H1 (cell line): ENCODE results near the gene BCAS4. TPM values are rescaled to one million over a fixed set of nuclear protein-coding genes. Genes with fewer than 3 reads are reported as not detected.
A peak's percentile ranks its signal among the peaks of the same experiment; 100 is the strongest.

ENCODE experiments used
- CTCF ChIA-PET: fragments of 300-600 bp; sonication (Branson Sonifier 250); formaldehyde crosslinking; loops from one replicate; lab custom pipeline; 2021; ENCODE audit not compliant: partially characterized antibody; lab: Charles Lee
- POLR2A ChIA-PET: fragments of 300-600 bp; sonication (Branson Sonifier 250); formaldehyde crosslinking; loops from one replicate; lab custom pipeline; 2021; ENCODE audit warnings: inconsistent platforms; ENCODE audit not compliant: partially characterized antibody; lab: Charles Lee
- DNase-seq, 2 experiments: peaks; one replicate each; pipeline versions ENCODE4 v3.0.0 to v3.0.0-alpha.2; 2010 to 2022; ENCODE audit warnings: low spot score in 2 of 2, low read depth in 1 of 2, mixed read lengths in 1 of 2
- FAIRE-seq: peaks from 2 replicates; lab custom pipeline; 2011; peaks lifted over from hg19 to GRCh38; lab: Jason Lieb, UNC
- H2AFZ ChIP-seq: 2 replicates; pipeline ENCODE4 v1.8.1; 2012; ENCODE audit warnings: low read length, inconsistent platforms
- H2AK5ac ChIP-seq: 2 replicates; pipeline ENCODE4 v1.6.1; 2013; ENCODE audit warnings: low read depth, low read length
- H2BK120ac ChIP-seq: replicated peaks from 2 replicates; pipeline ENCODE3; 2013; ENCODE audit warnings: low read depth, low read length, inconsistent platforms
- H2BK12ac ChIP-seq: 2 replicates; pipeline ENCODE4 v1.6.1; 2013; ENCODE audit warnings: low read depth, low read length
- H2BK15ac ChIP-seq: 2 replicates; pipeline ENCODE4 v1.6.1; 2013; ENCODE audit warnings: low read length
- H2BK20ac ChIP-seq: 2 replicates; pipeline ENCODE4 v1.6.1; 2013; ENCODE audit warnings: low read length
- H2BK5ac ChIP-seq: 2 replicates; pipeline ENCODE4 v1.6.1; 2013; ENCODE audit warnings: low read depth, low read length
- H3K14ac ChIP-seq: 2 replicates; pipeline ENCODE4 v1.6.1; 2013; ENCODE audit warnings: inconsistent platforms; ENCODE audit not compliant: insufficient read length
- H3K18ac ChIP-seq: 2 replicates; pipeline ENCODE4 v1.6.1; 2013; ENCODE audit warnings: low read length; ENCODE audit errors: extremely low read depth
- H3K23ac ChIP-seq: 2 replicates; pipeline ENCODE4 v1.6.1; 2013; ENCODE audit warnings: inconsistent platforms; ENCODE audit not compliant: insufficient read length
- H3K23me2 ChIP-seq: 2 replicates; pipeline ENCODE4 v1.6.1; 2013; ENCODE audit warnings: low read depth, low read length
- H3K27ac ChIP-seq: 2 replicates; pipeline ENCODE4 v1.6.1; 2011; ENCODE audit warnings: low read depth, low read length, inconsistent platforms
- H3K27me3 ChIP-seq, 4 experiments: replicated peaks in 1 of 4; 1 replicate in 1 of 4; 2 replicates in 3 of 4; pipeline versions ENCODE4 v1.6.1 to v1.8.1; 2011 to 2013; ENCODE audit warnings: low read length in 3 of 4, mild to moderate bottlenecking in 3 of 4, inconsistent platforms in 2 of 4, mixed read lengths in 2 of 4, moderate library complexity in 1 of 4; ENCODE audit not compliant: control insufficient read depth in 3 of 4, insufficient read depth in 3 of 4; ENCODE audit errors: extremely low read depth in 1 of 4
- H3K36me3 ChIP-seq, 4 experiments: 2 replicates each; pipeline versions ENCODE4 v1.6.1 to v1.8.1; 2011 to 2013; ENCODE audit warnings: mild to moderate bottlenecking in 4 of 4, low read length in 3 of 4, moderate library complexity in 2 of 4, control low read depth in 1 of 4, inconsistent platforms in 1 of 4; ENCODE audit not compliant: insufficient read depth in 4 of 4, control insufficient read depth in 2 of 4
- H3K4ac ChIP-seq: replicated peaks from 2 replicates; pipeline ENCODE3; 2013; ENCODE audit warnings: low read length, low read depth, mixed read lengths, inconsistent platforms; ENCODE audit not compliant: insufficient read length
- H3K4me1 ChIP-seq, 4 experiments: replicated peaks in 1 of 4; 1 replicate in 1 of 4; 2 replicates in 3 of 4; pipeline versions ENCODE4 v1.6.1 to v1.8.1; 2011 to 2013; ENCODE audit warnings: low read length in 3 of 4, inconsistent platforms in 2 of 4, mixed read lengths in 1 of 4; ENCODE audit not compliant: insufficient read depth in 4 of 4, control insufficient read depth in 3 of 4
- H3K4me2 ChIP-seq, 2 experiments: 2 replicates each; pipeline versions ENCODE4 v1.6.1 to v1.8.1; 2011 to 2013; ENCODE audit warnings: low read depth in 2 of 2, low read length in 2 of 2, control low read depth in 1 of 2, inconsistent platforms in 1 of 2, mild to moderate bottlenecking in 1 of 2; ENCODE audit not compliant: insufficient read depth in 1 of 2
- H3K4me3 ChIP-seq, 4 experiments: fragments of 200-600, 300-600 bp in 1 of 4; sonication (generic), shearing (Covaris generic), sonication (Bioruptor Twin) in 1 of 4; 2 replicates each; pipeline versions ENCODE4 v1.5.1 to v1.8.1; 2011 to 2016; ENCODE audit warnings: low read length in 4 of 4, low read depth in 3 of 4, control low read depth in 2 of 4, inconsistent platforms in 2 of 4, mild to moderate bottlenecking in 2 of 4, mixed read lengths in 1 of 4, moderate library complexity in 1 of 4; ENCODE audit not compliant: insufficient read depth in 2 of 4; ENCODE audit errors: extremely low read depth in 1 of 4
- H3K56ac ChIP-seq: replicated peaks from 2 replicates; pipeline ENCODE3; 2013; ENCODE audit warnings: low read depth, mild to moderate bottlenecking, mixed read lengths, low read length, inconsistent platforms; ENCODE audit not compliant: insufficient read length
- H3K79me1 ChIP-seq: 2 replicates; pipeline ENCODE4 v1.6.1; 2013; ENCODE audit warnings: low read depth, low read length, control low read depth
- H3K79me2 ChIP-seq, 2 experiments: 2 replicates each; pipeline versions ENCODE4 v1.6.1 to v1.8.1; 2012 to 2013; ENCODE audit warnings: low read length in 2 of 2, mild to moderate bottlenecking in 2 of 2, inconsistent platforms in 1 of 2; ENCODE audit not compliant: insufficient read depth in 2 of 2, control insufficient read depth in 1 of 2
- H3K9ac ChIP-seq, 4 experiments: replicated peaks in 1 of 4; 1 replicate in 1 of 4; 2 replicates in 3 of 4; pipeline versions ENCODE4 v1.6.1 to v1.8.1; 2011 to 2013; ENCODE audit warnings: low read depth in 3 of 4, low read length in 3 of 4, control low read depth in 2 of 4, mild to moderate bottlenecking in 2 of 4, moderate library complexity in 2 of 4, inconsistent platforms in 1 of 4; ENCODE audit errors: extremely low read depth in 1 of 4
- H3K9me3 ChIP-seq, 2 experiments: 2 replicates each; pipeline versions ENCODE4 v1.6.1 to v1.8.1; 2012 to 2013; ENCODE audit warnings: mild to moderate bottlenecking in 2 of 2, moderate library complexity in 2 of 2, control low read depth in 1 of 2, inconsistent platforms in 1 of 2, low read depth in 1 of 2, low read length in 1 of 2, mixed read lengths in 1 of 2; ENCODE audit not compliant: insufficient read depth in 2 of 2
- H4K20me1 ChIP-seq, 2 experiments: replicated peaks in 1 of 2; 2 replicates each; pipeline versions ENCODE3 to v1.8.1; 2011 to 2013; ENCODE audit warnings: inconsistent platforms in 2 of 2, low read length in 2 of 2, mild to moderate bottlenecking in 1 of 2; ENCODE audit not compliant: insufficient read depth in 2 of 2, control insufficient read depth in 1 of 2
- H4K5ac ChIP-seq: 2 replicates; pipeline ENCODE4 v1.6.1; 2013; ENCODE audit warnings: low read length, low read depth, mixed read lengths, inconsistent platforms; ENCODE audit not compliant: insufficient read length
- H4K8ac ChIP-seq: 2 replicates; pipeline ENCODE4 v1.8.0; 2013; ENCODE audit warnings: mild to moderate bottlenecking, moderate library complexity, low read length, inconsistent platforms; ENCODE audit not compliant: insufficient read depth; ENCODE audit errors: extremely low read depth
- H4K91ac ChIP-seq: replicated peaks from 2 replicates; pipeline ENCODE3; 2013; ENCODE audit warnings: low read length, mixed read lengths, inconsistent platforms; ENCODE audit not compliant: insufficient read length
- HDAC2 ChIP-seq, 2 experiments: fragments of 300-600 bp in 1 of 2; sonication (generic) in 1 of 2; IDR thresholded peaks; 2 replicates each; pipeline ENCODE4 v1.6.1; 2011 to 2012; ENCODE audit warnings: low read depth in 2 of 2, low read length in 2 of 2, mild to moderate bottlenecking in 2 of 2, moderate library complexity in 2 of 2, borderline replicate concordance in 1 of 2, inconsistent platforms in 1 of 2
- POLR2A ChIP-seq, 2 experiments: IDR thresholded peaks; 1 replicate in 1 of 2; 2 replicates in 1 of 2; pipeline ENCODE4 v1.6.1; 2011; ENCODE audit warnings: low read depth in 2 of 2, low read length in 2 of 2, mild to moderate bottlenecking in 2 of 2; ENCODE audit errors: control extremely low read depth in 1 of 2
- WGBS, 2 experiments: shearing (Covaris generic) in 1 of 2; methylation state at CpG; one replicate each; pipeline versions ENCODE4 v1.1.6 to v1.1.7; 2013 to 2015; ENCODE audit warnings: low lambda C conversion rate in 2 of 2, mixed read lengths in 2 of 2, inconsistent platforms in 1 of 2, low coverage in 1 of 2, missing lambda C conversion rate in 1 of 2; ENCODE audit not compliant: insufficient replicate concordance in 2 of 2, insufficient coverage in 1 of 2, insufficient read length in 1 of 2; ENCODE audit errors: extremely low coverage in 1 of 2, missing lambda C conversion rate in 1 of 2; 5-methylcytosine and 5-hydroxymethylcytosine counted together
- polyA plus RNA-seq, 7 experiments: library from polyadenylated mRNA; depleted of rRNA in 3 of 7; stranded (reverse) in 5 of 7; unstranded in 2 of 7; fragments of >200 nt in 5 of 7; fragments of 200-250 nt in 2 of 7; gene quantifications; 1 replicate in 5 of 7; 2 replicates in 1 of 7; 4 replicates in 1 of 7; pipeline versions ENCODE4 v1.2.1 to v1.2.3, GENCODE V29; 2011 to 2013; ENCODE audit warnings: missing spikeins in 2 of 7, mixed read lengths in 2 of 7
- total RNA-seq: library from RNA; stranded (reverse); fragmentation: NEBNext Ultra II Directional; extraction: Animal tissue kit (Norgen Biotek cat#: 25700); gene quantifications from 2 replicates; pipeline ENCODE4 v1.2.1, GENCODE V29; 2021

Gene BCAS4
- total and polyA plus RNA-seq, 2 of the 8 experiments (the other 6 are each of a cell fraction or from before 2014, with no cell fraction given) = 21.2 to 23.6 TPM

- no peak overlapping the region for H3K4ac ChIP-seq
- peaks cover 7 to 28% (median 13%) of the 10 kb centered on the region in 4 experiments; a peak in 7 of 8 replicates for H3K36me3 ChIP-seq
- H3K14ac ChIP-seq = no peak overlapping the region
- H3K9me3 ChIP-seq = no peaks in the 10 kb centered on the region
- no peak overlapping the region for H2BK5ac ChIP-seq
- no peaks in the 10 kb centered on the region for H3K4me1 ChIP-seq
- peaks cover 0 to 4% of the 10 kb centered on the region in 2 experiments; a peak in 1 of 4 replicates for H3K79me2 ChIP-seq
- no peak overlapping the region for H3K18ac ChIP-seq
- H2AK5ac ChIP-seq = no peak overlapping the region
- no peak overlapping the region for H4K5ac ChIP-seq
- WGBS, 2 experiments = 85% methylated on average over 12 of the region's 12 CpGs; no CpG with 5 or more reads in 1 of the 2 experiments
- H3K27me3 ChIP-seq = no peaks in the 10 kb centered on the region
- ChIA-PET CTCF (interaction anchor here (0.9 to 3.4 kb wide), 5 partner anchors 16 to 40 kb away, joined by 3 to 8 read pairs (median 4); no protein-coding TSS in a partner anchor), POLR2A (interaction anchor here (1.0 to 9.7 kb wide), 6 partner anchors 9 to 87 kb away, joined by 3 to 87 read pairs (median 4); no protein-coding TSS in a partner anchor)
- no peak overlapping the region for H3K56ac ChIP-seq
- H2BK20ac ChIP-seq = no peak overlapping the region
- H3K4me3 ChIP-seq = no peak overlapping the region
- H3K23ac ChIP-seq = no peak overlapping the region
- H2BK15ac ChIP-seq = no peak overlapping the region
- DNase-seq = no peak
- no peak overlapping the region for H2BK120ac ChIP-seq
- H3K4me2 ChIP-seq = no peak overlapping the region
- no peak overlapping the region for H2BK12ac ChIP-seq
- H4K91ac ChIP-seq = no peak overlapping the region
- H4K8ac ChIP-seq = no peak overlapping the region
- H4K20me1 ChIP-seq = peaks cover 1 to 6% of the 10 kb centered on the region in 2 experiments
- no peaks in the 10 kb centered on the region for H3K23me2 ChIP-seq
- no peak for FAIRE-seq
- no peak overlapping the region for H3K27ac ChIP-seq
- H3K9ac ChIP-seq = no peak overlapping the region
- TF ChIP-seq POLR2A (IDR thresholded peaks at IDR 0.05; ENCODE audit: control extremely low read depth in 1 of 2, low read depth in 2 of 2, low read length in 2 of 2) = peak in 1 of 2 experiments; percentile 15; a peak in 1 of 3 replicates
- no peak for TF ChIP-seq HDAC2 (IDR thresholded peaks at IDR 0.05; ENCODE audit: borderline replicate concordance in 1 of 2, low read depth in 2 of 2, low read length in 2 of 2)
- no peak overlapping the region for H2AFZ ChIP-seq
- peaks cover 2% of the 10 kb centered on the region; the same call in 1 of the 2 replicates for H3K79me1 ChIP-seq
These were observed 91.4 kb downstream of the BCAS4 start for GRCh38 chr20:50886184-50886790.
